Aorta (tissue), 4 donors: ENCODE data around the gene KRTAP20-2. TPM values are rescaled to one million over a fixed set of nuclear protein-coding genes. Genes with fewer than 3 reads are reported as not detected.

Experiments
- polyA plus RNA-seq, 2 donors: library from polyadenylated mRNA; stranded (reverse); fragments of 200-250 nt; gene quantifications; one replicate each; pipeline ENCODE4 v1.2.3, GENCODE V29; 2013
- total RNA-seq, 2 donors: library from RNA; stranded (reverse); fragmentation: NEBNext Ultra II Directional; extraction: Animal tissue kit (Norgen Biotek cat#: 25700); gene quantifications; one replicate each; pipeline ENCODE4 v1.2.1, GENCODE V29; 2021
- donor health status: healthy with polysubstance abuse.
- donor health status: Bipolar disorder and iron deficiency.
- donor health status: DM: no; HTN: no; CAD: no.
- donor health status: DM: yes; HTN: yes; CAD: no.

The KRTAP20-2 gene
- total and polyA plus RNA-seq, 4 donors: not detected

Other genes starting within 250 kb of the KRTAP20-2 start
- not detected for gene KRTAP13-1, start 239.2 kb upstream of the KRTAP20-2 start, total RNA-seq
- gene KRTAP13-1, start 239.2 kb upstream of the KRTAP20-2 start, polyA plus RNA-seq: not detected
- not detected for gene KRTAP13-3, start 209.3 kb upstream of the KRTAP20-2 start, total RNA-seq
- gene KRTAP13-3, start 209.3 kb upstream of the KRTAP20-2 start, polyA plus RNA-seq: not detected
- not detected for gene KRTAP13-4, start 205.0 kb upstream of the KRTAP20-2 start, total RNA-seq
- gene KRTAP13-4, start 205.0 kb upstream of the KRTAP20-2 start, polyA plus RNA-seq: not detected
- not detected for gene KRTAP15-1, start 194.9 kb upstream of the KRTAP20-2 start, total RNA-seq
- not detected for gene KRTAP15-1, start 194.9 kb upstream of the KRTAP20-2 start, polyA plus RNA-seq
- gene KRTAP19-1, start 154.8 kb upstream of the KRTAP20-2 start, total RNA-seq: not detected
- gene KRTAP19-1, start 154.8 kb upstream of the KRTAP20-2 start, polyA plus RNA-seq: not detected
- not detected for gene KRTAP19-2, start 147.8 kb upstream of the KRTAP20-2 start, total RNA-seq
- not detected for gene KRTAP19-2, start 147.8 kb upstream of the KRTAP20-2 start, polyA plus RNA-seq
- gene KRTAP19-3, start 143.2 kb upstream of the KRTAP20-2 start, total RNA-seq: not detected
- not detected for gene KRTAP19-3, start 143.2 kb upstream of the KRTAP20-2 start, polyA plus RNA-seq
- not detected for gene KRTAP19-4, start 138.0 kb upstream of the KRTAP20-2 start, total RNA-seq
- gene KRTAP19-4, start 138.0 kb upstream of the KRTAP20-2 start, polyA plus RNA-seq: not detected
- not detected for gene KRTAP19-5, start 133.1 kb upstream of the KRTAP20-2 start, total RNA-seq
- gene KRTAP19-5, start 133.1 kb upstream of the KRTAP20-2 start, polyA plus RNA-seq: not detected
- not detected for gene KRTAP19-6, start 93.3 kb upstream of the KRTAP20-2 start, total RNA-seq
- not detected for gene KRTAP19-6, start 93.3 kb upstream of the KRTAP20-2 start, polyA plus RNA-seq
- gene KRTAP19-7, start 73.9 kb upstream of the KRTAP20-2 start, total RNA-seq: not detected
- not detected for gene KRTAP19-7, start 73.9 kb upstream of the KRTAP20-2 start, polyA plus RNA-seq
- not detected for gene KRTAP22-2, start 44.8 kb upstream of the KRTAP20-2 start, total RNA-seq
- not detected for gene KRTAP22-2, start 44.8 kb upstream of the KRTAP20-2 start, polyA plus RNA-seq
- not detected for gene KRTAP6-3, start 42.8 kb upstream of the KRTAP20-2 start, total RNA-seq
- not detected for gene KRTAP6-3, start 42.8 kb upstream of the KRTAP20-2 start, polyA plus RNA-seq
- gene KRTAP6-2, start 36.3 kb upstream of the KRTAP20-2 start, total RNA-seq: not detected
- gene KRTAP6-2, start 36.3 kb upstream of the KRTAP20-2 start, polyA plus RNA-seq: not detected
- not detected for gene KRTAP22-1, start 34.1 kb upstream of the KRTAP20-2 start, total RNA-seq
- gene KRTAP22-1, start 34.1 kb upstream of the KRTAP20-2 start, polyA plus RNA-seq: not detected
- not detected for gene KRTAP6-1, start 21.3 kb upstream of the KRTAP20-2 start, total RNA-seq
- not detected for gene KRTAP6-1, start 21.3 kb upstream of the KRTAP20-2 start, polyA plus RNA-seq
- gene KRTAP20-1, start 18.8 kb upstream of the KRTAP20-2 start, total RNA-seq: not detected
- not detected for gene KRTAP20-1, start 18.8 kb upstream of the KRTAP20-2 start, polyA plus RNA-seq
- gene KRTAP20-4, start 14.6 kb upstream of the KRTAP20-2 start, total RNA-seq: not detected
- gene KRTAP20-4, start 14.6 kb upstream of the KRTAP20-2 start, polyA plus RNA-seq: not detected
- gene KRTAP20-3, start 7.7 kb downstream of the KRTAP20-2 start, total RNA-seq: not detected
- gene KRTAP20-3, start 7.7 kb downstream of the KRTAP20-2 start, polyA plus RNA-seq: not detected
- not detected for gene KRTAP21-3, start 83.6 kb downstream of the KRTAP20-2 start, total RNA-seq
- not detected for gene KRTAP21-3, start 83.6 kb downstream of the KRTAP20-2 start, polyA plus RNA-seq
- gene KRTAP21-2, start 112.1 kb downstream of the KRTAP20-2 start, total RNA-seq: not detected
- not detected for gene KRTAP21-2, start 112.1 kb downstream of the KRTAP20-2 start, polyA plus RNA-seq
- not detected for gene KRTAP21-1, start 120.2 kb downstream of the KRTAP20-2 start, total RNA-seq
- gene KRTAP21-1, start 120.2 kb downstream of the KRTAP20-2 start, polyA plus RNA-seq: not detected
- not detected for gene KRTAP8-1, start 178.1 kb downstream of the KRTAP20-2 start, total RNA-seq
- not detected for gene KRTAP8-1, start 178.1 kb downstream of the KRTAP20-2 start, polyA plus RNA-seq
- gene KRTAP7-1, start 194.6 kb downstream of the KRTAP20-2 start, total RNA-seq: not detected
- not detected for gene KRTAP7-1, start 194.6 kb downstream of the KRTAP20-2 start, polyA plus RNA-seq
- not detected for gene KRTAP11-1, start 246.4 kb downstream of the KRTAP20-2 start, total RNA-seq
- not detected for gene KRTAP11-1, start 246.4 kb downstream of the KRTAP20-2 start, polyA plus RNA-seq